HEK293 (cell line): Measurements from ENCODE around the gene STAG3.
"Not testable (repeated sequence)": the region's sequence is repeated elsewhere in the genome, so short reads cannot be mapped to it uniquely, and the experiment has no call there.

ENCODE experiments used
- CTCF ChIA-PET: fragments of 350-600 bp; formaldehyde crosslinking; extraction: SDS; loops from one replicate; lab custom pipeline; 2021; ENCODE audit warnings: antibody characterized with exemption; lab: Yijun Ruan, JAX
- POLR2A ChIA-PET: fragments of 300-600 bp; formaldehyde crosslinking; extraction: SDS; loops from one replicate; lab custom pipeline; 2020; ENCODE audit warnings: antibody characterized with exemption, inconsistent platforms; lab: Yijun Ruan, JAX
- H3K27ac ChIP-seq: fragments of 200-500 bp; sonication (Bioruptor generic); 2 replicates; pipeline ENCODE4 v1.5.1; 2014; ENCODE audit warnings: low read depth, low read length, control low read depth, inconsistent platforms; ENCODE audit errors: extremely low read depth
- H3K36me3 ChIP-seq, 2 experiments: fragments of 200-500 bp in 1 of 2; sonication (Bioruptor generic) in 1 of 2; 1 replicate in 1 of 2; 2 replicates in 1 of 2; pipeline ENCODE4 v1.5.1; 2014 to 2017; ENCODE audit warnings: inconsistent platforms in 2 of 2, low read length in 2 of 2; ENCODE audit not compliant: control insufficient read depth in 2 of 2, insufficient read depth in 1 of 2
- H3K4me1 ChIP-seq: fragments of 200-500 bp; sonication (Bioruptor generic); 2 replicates; pipeline ENCODE4 v1.5.1; 2014; ENCODE audit warnings: mild to moderate bottlenecking, low read length, inconsistent platforms; ENCODE audit not compliant: control insufficient read depth, insufficient read depth
- H3K4me3 ChIP-seq: 2 replicates; pipeline ENCODE4 v1.5.1; 2011; ENCODE audit warnings: low read depth, mild to moderate bottlenecking, control low read depth, low read length, moderate library complexity
- H3K9me3 ChIP-seq: fragments of 200-500 bp; sonication (Bioruptor generic); 2 replicates; pipeline ENCODE4 v1.5.1; 2014; ENCODE audit warnings: low read depth, low read length, inconsistent platforms; ENCODE audit not compliant: control insufficient read depth, insufficient read depth
- GLI4 ChIP-seq: fragments of 450-650 bp; formaldehyde crosslinking; IDR thresholded peaks from 2 replicates; pipeline ENCODE4 v1.5.1; 2016; ENCODE audit warnings: missing biosample characterization, missing genetic modification characterization
- GLIS1 ChIP-seq: fragments of 450-650 bp; formaldehyde crosslinking; IDR thresholded peaks from 2 replicates; pipeline ENCODE4 v1.5.1; 2016; ENCODE audit warnings: missing biosample characterization, missing genetic modification characterization
- HOXC10 ChIP-seq: sonication (generic); formaldehyde crosslinking; IDR thresholded peaks from 2 replicates; pipeline ENCODE4 v1.8.1; 2023; ENCODE audit warnings: mild to moderate bottlenecking, missing genetic modification reagents
- KLF9 ChIP-seq: fragments of 450-650 bp; formaldehyde crosslinking; IDR thresholded peaks from 2 replicates; pipeline ENCODE4 v1.5.1; 2016; ENCODE audit warnings: missing biosample characterization, missing genetic modification characterization, low read depth
- REPIN1 ChIP-seq: fragments of 450-650 bp; formaldehyde crosslinking; IDR thresholded peaks from 2 replicates; pipeline ENCODE4 v1.5.1; 2017; ENCODE audit warnings: missing biosample characterization, missing genetic modification characterization, low read depth
- SP2 ChIP-seq: fragments of 450-650 bp; formaldehyde crosslinking; IDR thresholded peaks from 2 replicates; pipeline ENCODE4 v1.5.1; 2016; ENCODE audit warnings: missing biosample characterization, missing genetic modification characterization
- SP7 ChIP-seq: fragments of 450-650 bp; formaldehyde crosslinking; IDR thresholded peaks from 2 replicates; pipeline ENCODE4 v1.5.1; 2016; ENCODE audit warnings: missing biosample characterization, missing genetic modification characterization
- TRIM28 ChIP-seq: IDR thresholded peaks from 2 replicates; pipeline ENCODE4 v1.6.1; 2011; ENCODE audit warnings: low read length, control low read depth, borderline replicate concordance
- ZBTB17 ChIP-seq: fragments of 450-650 bp; formaldehyde crosslinking; IDR thresholded peaks from 2 replicates; pipeline ENCODE4 v1.5.1; 2016; ENCODE audit warnings: missing biosample characterization, missing genetic modification characterization
- ZFP3 ChIP-seq: fragments of 450-650 bp; formaldehyde crosslinking; IDR thresholded peaks from 2 replicates; pipeline ENCODE4 v1.5.1; 2016; ENCODE audit warnings: low read depth, missing biosample characterization, missing genetic modification characterization
- ZNF112 ChIP-seq: fragments of 450-650 bp; formaldehyde crosslinking; IDR thresholded peaks from 2 replicates; pipeline ENCODE4 v1.5.0; 2017; ENCODE audit warnings: missing biosample characterization, missing genetic modification characterization
- ZNF155 ChIP-seq: fragments of 450-650 bp; formaldehyde crosslinking; IDR thresholded peaks from 2 replicates; pipeline ENCODE4 v1.5.1; 2016; ENCODE audit warnings: missing biosample characterization, missing genetic modification characterization
- ZNF16 ChIP-seq: fragments of 450-650 bp; formaldehyde crosslinking; IDR thresholded peaks from 2 replicates; pipeline ENCODE4 v1.5.1; 2016; ENCODE audit warnings: low read depth, missing biosample characterization, missing genetic modification characterization
- ZNF221 ChIP-seq: fragments of 450-650 bp; formaldehyde crosslinking; IDR thresholded peaks from 2 replicates; pipeline ENCODE4 v1.5.1; 2017; ENCODE audit warnings: missing biosample characterization, missing genetic modification characterization, borderline replicate concordance
- ZNF223 ChIP-seq: fragments of 450-650 bp; formaldehyde crosslinking; IDR thresholded peaks from 2 replicates; pipeline ENCODE4 v1.5.1; 2016; ENCODE audit warnings: missing biosample characterization, missing genetic modification characterization
- ZNF302 ChIP-seq: fragments of 450-650 bp; formaldehyde crosslinking; IDR thresholded peaks from 2 replicates; pipeline ENCODE4 v1.5.1; 2016; ENCODE audit warnings: missing biosample characterization, missing genetic modification characterization, low read depth
- ZNF354C ChIP-seq: fragments of 450-650 bp; formaldehyde crosslinking; IDR thresholded peaks from 2 replicates; pipeline ENCODE4 v1.5.1; 2016; ENCODE audit warnings: missing biosample characterization, missing genetic modification characterization, low read depth, borderline replicate concordance
- ZNF362 ChIP-seq: fragments of 450-650 bp; formaldehyde crosslinking; IDR thresholded peaks from 2 replicates; pipeline ENCODE4 v1.5.1; 2016; ENCODE audit warnings: missing biosample characterization, missing genetic modification characterization
- ZNF404 ChIP-seq: fragments of 450-650 bp; formaldehyde crosslinking; IDR thresholded peaks from 2 replicates; pipeline ENCODE4 v1.5.1; 2017; ENCODE audit warnings: missing biosample characterization, missing genetic modification characterization
- ZNF473 ChIP-seq: fragments of 450-650 bp; formaldehyde crosslinking; IDR thresholded peaks from 2 replicates; pipeline ENCODE4 v1.5.1; 2017; ENCODE audit warnings: missing biosample characterization, missing genetic modification characterization
- ZNF571 ChIP-seq: fragments of 450-650 bp; formaldehyde crosslinking; IDR thresholded peaks from 2 replicates; pipeline ENCODE4 v1.5.0; 2017; ENCODE audit warnings: missing biosample characterization, missing genetic modification characterization
- ZNF629 ChIP-seq: fragments of 450-650 bp; formaldehyde crosslinking; IDR thresholded peaks from 2 replicates; pipeline ENCODE4 v1.5.1; 2017; ENCODE audit warnings: missing biosample characterization, missing genetic modification characterization
- ZNF654 ChIP-seq: fragments of 450-650 bp; formaldehyde crosslinking; IDR thresholded peaks from 2 replicates; pipeline ENCODE4 v1.5.1; 2016; ENCODE audit warnings: low read depth, missing biosample characterization, missing genetic modification characterization
- ZNF670 ChIP-seq: fragments of 450-650 bp; formaldehyde crosslinking; IDR thresholded peaks from 2 replicates; pipeline ENCODE4 v1.5.1; 2016; ENCODE audit warnings: missing biosample characterization, missing genetic modification characterization, low read depth
- ZNF701 ChIP-seq: fragments of 450-650 bp; formaldehyde crosslinking; IDR thresholded peaks from 2 replicates; pipeline ENCODE4 v1.5.1; 2016; ENCODE audit warnings: missing biosample characterization, missing genetic modification characterization
- ZNF76 ChIP-seq: fragments of 450-650 bp; formaldehyde crosslinking; IDR thresholded peaks from 2 replicates; pipeline ENCODE4; 2016; ENCODE audit warnings: low read depth, missing biosample characterization, missing genetic modification characterization, borderline replicate concordance
- ZNF785 ChIP-seq: fragments of 450-650 bp; formaldehyde crosslinking; IDR thresholded peaks from 2 replicates; pipeline ENCODE4 v1.5.1; 2016; ENCODE audit warnings: missing biosample characterization, missing genetic modification characterization
- ZNF843 ChIP-seq: fragments of 450-650 bp; formaldehyde crosslinking; IDR thresholded peaks from 2 replicates; pipeline ENCODE4 v1.5.1; 2016; ENCODE audit warnings: missing biosample characterization, missing genetic modification characterization

Gene STAG3

GRCh38 chr7:100212631-100213286 lies 35.0 kb downstream of the STAG3 start:
- no peak overlapping the region for H3K27ac ChIP-seq
- TF ChIP-seq ZNF362 (tag by site-specific recombination) (no peak), ZNF670 (tag by site-specific recombination) (no peak), HOXC10 (CRISPR knock-in tag) (no peak), ZNF843 (no peak), ZNF571 (no peak), SP2 (no peak), REPIN1 (no peak), KLF9 (tag by site-specific recombination) (no peak), ZNF76 (tag by site-specific recombination) (no peak), ZNF354C (tag by site-specific recombination) (no peak)
- no peak overlapping the region for H3K4me3 ChIP-seq
- H3K9me3 ChIP-seq, result no peaks in the 10 kb centered on the region
- ChIA-PET POLR2A (interaction anchor here (0.6 kb wide), 1 partner anchor 43 kb away, joined by 6 read pairs; no protein-coding TSS in a partner anchor), CTCF (interaction anchor here (0.6 to 6.8 kb wide), 2 partner anchors 69 to 81 kb away, joined by 4 to 55 read pairs; no protein-coding TSS in a partner anchor)
- no peaks in the 10 kb centered on the region for H3K4me1 ChIP-seq
- no peaks in the 10 kb centered on the region for H3K36me3 ChIP-seq

GRCh38 chr7:100213672-100214071 lies 36.0 kb downstream of the STAG3 start:
- no peak overlapping the region for H3K4me3 ChIP-seq
- ChIA-PET POLR2A (no interaction called here), CTCF (interaction anchor here (6.8 kb wide), 1 partner anchor 82 kb away, joined by 55 read pairs; no protein-coding TSS in a partner anchor)
- H3K4me1 ChIP-seq, result no peaks in the 10 kb centered on the region
- H3K36me3 ChIP-seq, result no peaks in the 10 kb centered on the region
- no peaks in the 10 kb centered on the region for H3K9me3 ChIP-seq
- TF ChIP-seq ZNF112, result no peak
- TF ChIP-seq GLI4 (tag by site-specific recombination), result no peak
- TF ChIP-seq ZNF221, result no peak
- TF ChIP-seq SP7 (tag by site-specific recombination), result no peak
- no peak for TF ChIP-seq ZNF629 (tag by site-specific recombination)
- no peak for TF ChIP-seq ZNF404 (tag by site-specific recombination)
- no peak for TF ChIP-seq ZNF654 (tag by site-specific recombination)
- no peak for TF ChIP-seq ZBTB17 (tag by site-specific recombination)
- no peak for TF ChIP-seq HOXC10 (CRISPR knock-in tag)
- no peak for TF ChIP-seq ZFP3 (tag by site-specific recombination)
- no peak for TF ChIP-seq ZNF155 (tag by site-specific recombination)
- no peak for TF ChIP-seq ZNF701 (tag by site-specific recombination)
- no peak for TF ChIP-seq ZNF302 (tag by site-specific recombination)
- TF ChIP-seq ZNF785 (tag by site-specific recombination), result no peak
- TF ChIP-seq ZNF473 (tag by site-specific recombination), result no peak
- TF ChIP-seq ZNF76 (tag by site-specific recombination), result no peak
- TF ChIP-seq GLIS1, result no peak
- TF ChIP-seq ZNF223 (tag by site-specific recombination), result no peak
- no peak for TF ChIP-seq TRIM28
- no peak for TF ChIP-seq ZNF16
- no peak overlapping the region for H3K27ac ChIP-seq

- H3K27ac ChIP-seq, H3K4me3 ChIP-seq, H3K36me3 ChIP-seq, H3K4me1 ChIP-seq, H3K9me3 ChIP-seq, POLR2A ChIA-PET: not testable (repeated sequence)
- CTCF ChIA-PET, result interaction anchor here (4.9 kb wide), 1 partner anchor 82 kb away, joined by 119 read pairs; no protein-coding TSS in a partner anchor
Observed at GRCh38 chr7:100214356-100214755, 36.6 kb downstream of the STAG3 start.
